Measurements from ENCODE around the gene PTN. TPM values are rescaled to one million over a fixed set of nuclear protein-coding genes. Genes with fewer than 3 reads are reported as not detected.

Gene PTN
- total RNA-seq, 2 experiments from 2014 or later: not detected

DNA sequence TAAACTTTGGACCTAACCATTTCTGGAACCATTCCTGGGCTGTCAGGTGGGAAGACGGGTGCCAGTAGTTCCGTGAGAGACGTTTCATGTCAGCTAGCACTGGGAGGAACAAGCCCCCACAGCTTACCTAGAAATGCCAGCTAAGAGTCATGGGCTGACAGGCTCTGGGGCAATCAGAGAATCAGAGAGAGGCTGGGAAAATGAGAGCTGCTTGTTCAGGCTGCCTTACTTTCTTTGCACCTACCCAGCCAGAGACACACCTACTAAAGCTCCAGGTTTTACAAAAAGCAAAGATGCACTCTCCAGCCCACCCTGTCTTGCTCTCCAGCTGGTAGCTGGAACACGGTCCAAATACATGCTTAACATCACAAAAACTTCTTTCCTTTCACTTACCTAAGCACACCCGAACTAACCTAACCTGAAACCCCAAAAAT lies 688 bp downstream of the PTN start:
- BruUV-seq (replicated peaks): no TSS peak
- no peak overlapping the region for H3K4me2 ChIP-seq (ENCODE audit: low read length)
- no peaks in the 10 kb centered on the region for H4K20me1 ChIP-seq (ENCODE audit: insufficient read depth, low read length)
- H3K4me1 ChIP-seq (ENCODE audit: insufficient read depth, low read length, poor library complexity, severe bottlenecking): no peaks in the 10 kb centered on the region
- DNase-seq (ENCODE audit: low spot score): no peak
- CTCF ChIA-PET (ENCODE audit: unreplicated experiment): no interaction called here
- H3K9me2 ChIP-seq (ENCODE audit: insufficient read depth, low read length): no peaks in the 10 kb centered on the region
- no peaks in the 10 kb centered on the region for H3K9me3 ChIP-seq (ENCODE audit: low read length)
- H3K4me3 ChIP-seq (ENCODE audit: low read depth, low read length, poor library complexity, severe bottlenecking): no peak overlapping the region
- no peak overlapping the region for H2AFZ ChIP-seq (ENCODE audit: low read length)
- no peaks in the 10 kb centered on the region for H3K36me3 ChIP-seq (ENCODE audit: insufficient read depth, low read length)
- no peaks in the 10 kb centered on the region for H3K79me2 ChIP-seq (ENCODE audit: insufficient read depth, low read depth, low read length)
- no peak overlapping the region for H3K27ac ChIP-seq (ENCODE audit: low read depth, low read length, poor library complexity, severe bottlenecking)
- TF ChIP-seq CTCF (conservative IDR thresholded peaks at IDR 0.05; ENCODE audit: low read length) (no peak), EZH2phosphoT487 (IDR thresholded peaks at IDR 0.05; ENCODE audit: borderline replicate concordance, low read depth, low read length) (no peak)
- intact Hi-C loops (cut with micrococcal nuclease; ENCODE audit: unreplicated experiment): no loop called here
- POLR2A ChIA-PET: no interaction called here

- TF ChIP-seq CTCF (conservative IDR thresholded peaks at IDR 0.05; ENCODE audit: low read length) (no peak), EZH2phosphoT487 (IDR thresholded peaks at IDR 0.05; ENCODE audit: borderline replicate concordance, low read depth, low read length) (no peak)
- intact Hi-C loops (cut with micrococcal nuclease; ENCODE audit: unreplicated experiment): no loop called here
These were observed 1.3 kb downstream of the PTN start for GRCh38 chr7:137342265-137342664.

GRCh38 chr7:137337902-137338301 lies 5.6 kb downstream of the PTN start:
- ChIA-PET CTCF (ENCODE audit: unreplicated experiment) (no interaction called here), POLR2A (no interaction called here)

More at GRCh38 chr7:137342265-137342664, 1.3 kb downstream of the PTN start:
- H2AFZ ChIP-seq (ENCODE audit: low read length): no peak overlapping the region
- H3K36me3 ChIP-seq (ENCODE audit: insufficient read depth, low read length): no peaks in the 10 kb centered on the region
- ChIA-PET POLR2A (no interaction called here), CTCF (ENCODE audit: unreplicated experiment) (no interaction called here)
- H3K4me2 ChIP-seq (ENCODE audit: low read length): no peak overlapping the region
- H3K4me3 ChIP-seq (ENCODE audit: low read depth, low read length, poor library complexity, severe bottlenecking): no peak overlapping the region
- H3K27ac ChIP-seq (ENCODE audit: low read depth, low read length, poor library complexity, severe bottlenecking): no peak overlapping the region
- no peak for DNase-seq (ENCODE audit: low spot score)
- no peaks in the 10 kb centered on the region for H3K79me2 ChIP-seq (ENCODE audit: insufficient read depth, low read depth, low read length)
- H3K4me1 ChIP-seq (ENCODE audit: insufficient read depth, low read length, poor library complexity, severe bottlenecking): no peaks in the 10 kb centered on the region
- H3K9me2 ChIP-seq (ENCODE audit: insufficient read depth, low read length): no peaks in the 10 kb centered on the region
- BruUV-seq (replicated peaks): no TSS peak
- no peaks in the 10 kb centered on the region for H4K20me1 ChIP-seq (ENCODE audit: insufficient read depth, low read length)
- H3K9me3 ChIP-seq (ENCODE audit: low read length): no peaks in the 10 kb centered on the region

More at GRCh38 chr7:137337902-137338301, 5.6 kb downstream of the PTN start:
- Histone ChIP-seq H3K9me2 (ENCODE audit: insufficient read depth, low read length) (no peaks in the 10 kb centered on the region), H2AFZ (ENCODE audit: low read length) (no peak overlapping the region), H3K4me1 (ENCODE audit: insufficient read depth, low read length, poor library complexity, severe bottlenecking) (no peaks in the 10 kb centered on the region), H3K27ac (ENCODE audit: low read depth, low read length, poor library complexity, severe bottlenecking) (no peak overlapping the region), H3K36me3 (ENCODE audit: insufficient read depth, low read length) (no peaks in the 10 kb centered on the region), H3K9me3 (ENCODE audit: low read length) (no peaks in the 10 kb centered on the region), H3K4me2 (ENCODE audit: low read length) (no peak overlapping the region), H3K4me3 (ENCODE audit: low read depth, low read length, poor library complexity, severe bottlenecking) (no peak overlapping the region), H4K20me1 (ENCODE audit: insufficient read depth, low read length) (no peaks in the 10 kb centered on the region), H3K79me2 (ENCODE audit: insufficient read depth, low read depth, low read length) (no peaks in the 10 kb centered on the region)
- DNase-seq (ENCODE audit: low spot score): no peak
- TF ChIP-seq CTCF (conservative IDR thresholded peaks at IDR 0.05; ENCODE audit: low read length) (peak; percentile 53), EZH2phosphoT487 (IDR thresholded peaks at IDR 0.05; ENCODE audit: borderline replicate concordance, low read depth, low read length) (no peak)
- no TSS peak for BruUV-seq (replicated peaks)
- intact Hi-C loops (cut with micrococcal nuclease; ENCODE audit: unreplicated experiment): no loop called here

Measured in OCI-LY7 (cell line).